A549 (cell line): ENCODE results near the gene TRMT11.

Experiments used
- CHD2 ChIP-seq: fragments of 150-350 bp; IDR thresholded peaks from 2 replicates; pipeline ENCODE4 v1.6.1; 2014; ENCODE audit warnings: low read length; ENCODE audit not compliant: partially characterized antibody
- CTCF ChIP-seq: fragments of >200 bp; sonication (Bioruptor Twin); formaldehyde crosslinking; IDR thresholded peaks from 3 replicates; pipeline ENCODE4 v1.5.1; 2016
- EHMT2 ChIP-seq: fragments of 200-600 bp; sonication (generic); IDR thresholded peaks from 2 replicates; pipeline ENCODE4 v1.6.1; 2016; ENCODE audit warnings: antibody characterized with exemption, low read depth, mild to moderate bottlenecking, moderate library complexity
- EP300 ChIP-seq, 2 experiments: fragments of >200 bp; sonication (Bioruptor Twin); formaldehyde crosslinking; IDR thresholded peaks; 2 replicates in 1 of 2; 3 replicates in 1 of 2; pipeline ENCODE4 v1.6.1; 2016 to 2017
- HES2 ChIP-seq: fragments of >200 bp; sonication (Bioruptor Twin); formaldehyde crosslinking; IDR thresholded peaks from 2 replicates; pipeline ENCODE4 v1.6.1; 2016
- JUN ChIP-seq, 2 experiments: fragments of >200 bp; sonication (Bioruptor Twin); formaldehyde crosslinking; IDR thresholded peaks; 2 replicates in 1 of 2; 3 replicates in 1 of 2; pipeline ENCODE4 v1.6.1; 2016 to 2017
- NFE2L2 ChIP-seq: fragments of 150-350 bp; conservative IDR thresholded peaks from 2 replicates; pipeline ENCODE4 v1.6.1; 2014; ENCODE audit warnings: low read length
- PBX3 ChIP-seq: IDR thresholded peaks from 2 replicates; pipeline ENCODE4 v1.6.1; 2012
- RARB ChIP-seq: fragments of 250-450 bp; sonication (Bioruptor Pico); IDR thresholded peaks from 2 replicates; pipeline ENCODE4 v1.8.0; 2021; ENCODE audit warnings: mild to moderate bottlenecking, moderate library complexity
- RFX5 ChIP-seq: fragments of 450-650 bp; IDR thresholded peaks from 2 replicates; pipeline ENCODE4 v1.7.1; 2014; ENCODE audit warnings: antibody characterized with exemption, mild to moderate bottlenecking, moderate library complexity

- TF ChIP-seq CTCF, result no peak
- no peak for TF ChIP-seq EP300 (IDR thresholded peaks at IDR 0.05)
- no peak for TF ChIP-seq RARB (CRISPR knock-in tag)
- no peak for TF ChIP-seq JUN (IDR thresholded peaks at IDR 0.05)
- TF ChIP-seq HES2, result no peak
- no peak for TF ChIP-seq EHMT2
- no peak for TF ChIP-seq PBX3
- no peak for TF ChIP-seq CHD2
- no peak for TF ChIP-seq NFE2L2
- TF ChIP-seq RFX5, result no peak
These were observed 37.3 kb upstream of the TRMT11 start for GRCh38 chr6:125949069-125949468.
